Psoas muscle (tissue), 8 donors: ENCODE measurements around the gene ZBTB7C. TPM values are rescaled to one million over a fixed set of nuclear protein-coding genes. Genes with fewer than 3 reads are reported as not detected.

Experiments used
- ATAC-seq, 4 donors: fragments of 200-7000 bp; cut with Tn5 transposase; one replicate each; pipeline ENCODE4 v1.9.1; 2020; ENCODE audit warnings: moderate library complexity in 3 of 4, mild to moderate bottlenecking in 2 of 4
- DNase-seq, 2 donors: peaks; one replicate each; pipeline ENCODE4 v3.0.0-alpha.2; 2020
- H3K27ac ChIP-seq: fragments of 200-600 bp; one replicate; pipeline ENCODE4 v1.8.0; 2022
- H3K27me3 ChIP-seq, 3 donors: fragments of 200-600 bp in 1 of 3; one replicate each; pipeline versions ENCODE4 v1.6.1 to v1.8.0; 2013 to 2022; ENCODE audit warnings: low read length in 2 of 3, mild to moderate bottlenecking in 2 of 3, moderate library complexity in 1 of 3; ENCODE audit not compliant: insufficient read depth in 3 of 3
- H3K36me3 ChIP-seq, 2 donors: fragments of 200-600 bp in 1 of 2; one replicate each; pipeline versions ENCODE4 v1.6.1 to v1.8.0; 2013 to 2022; ENCODE audit warnings: low read depth in 1 of 2, mild to moderate bottlenecking in 1 of 2, moderate library complexity in 1 of 2; ENCODE audit not compliant: insufficient read depth in 1 of 2
- H3K4me1 ChIP-seq: fragments of 200-600 bp; one replicate; pipeline ENCODE4 v1.8.0; 2022
- H3K4me3 ChIP-seq: fragments of 200-600 bp; one replicate; pipeline ENCODE4 v1.8.0; 2022; ENCODE audit warnings: mild to moderate bottlenecking
- H3K9me3 ChIP-seq: fragments of 200-600 bp; one replicate; pipeline ENCODE4 v1.8.0; 2022
- CTCF ChIP-seq: fragments of 200-600 bp; IDR thresholded peaks from one replicate; pipeline ENCODE4 v1.8.0; 2022; ENCODE audit warnings: antibody characterized with exemption
- WGBS, 3 donors: extraction: QIAGEN DNeasy Blood & Tissue Kit; methylation state at CpG; one replicate each; pipeline versions ENCODE4 v1.1.6 to v1.1.7; 2013; 5-methylcytosine and 5-hydroxymethylcytosine counted together
- intact Hi-C, 2 donors: fragments of 100-400 bp; cut with DNase I; formaldehyde crosslinking; loops; one replicate each; pipeline versions ENCODE4 v1.11.0 to v1.14.2; 2022
- polyA plus RNA-seq, 3 donors: library from polyadenylated mRNA; stranded (reverse); fragments of 200-250 nt; gene quantifications; one replicate each; pipeline ENCODE4 v1.2.3, GENCODE V29; 2013
- total RNA-seq, 4 donors: library from RNA; stranded (reverse); fragmentation: NEBNext Ultra II Directional in 2 of 4; extraction: Animal tissue kit (Norgen Biotek cat#: 25700) in 2 of 4; gene quantifications; one replicate each; pipeline versions ENCODE4 v1.2.1 to v1.2.4, GENCODE V29; 2021 to 2023
- donor health status: healthy with polysubstance abuse.
- donor health status: DM: no; HTN: no; CAD: no; lungs with moderate emphysema.
- donor health status: Bipolar disorder and iron deficiency.
- donor health status: healthy.
- donor health status: DM: yes; HTN: yes; CAD: no.
- donor health status: DM: no; HTN: no; CAD: no.
- donor health status: DM: no; HTN: no; CAD: no.
- donor health status: DM: yes; HTN: yes; CAD: no.

Gene ZBTB7C
- total and polyA plus RNA-seq, 7 donors, result 0.34 to 2.9 (median 0.78) TPM

GRCh38 chr18:48390641-48391040 lies 18.5 kb downstream of the ZBTB7C start:
- peaks cover 0 to 10% (median 0%) of the 10 kb centered on the region in 3 donors for H3K27me3 ChIP-seq
- no peak for TF ChIP-seq CTCF
- H3K9me3 ChIP-seq, result no peaks in the 10 kb centered on the region
- no peak overlapping the region for H3K27ac ChIP-seq
- intact Hi-C loops, result no loop called here
- ATAC-seq (no peak), DNase-seq (no peak)
- no peak overlapping the region for H3K4me3 ChIP-seq
- WGBS, 3 donors, result 84 to 94% (median 86%) methylated on average over 5 of the region's 5 CpGs
- H3K36me3 ChIP-seq, result no peaks in the 10 kb centered on the region
- no peaks in the 10 kb centered on the region for H3K4me1 ChIP-seq

DNA sequence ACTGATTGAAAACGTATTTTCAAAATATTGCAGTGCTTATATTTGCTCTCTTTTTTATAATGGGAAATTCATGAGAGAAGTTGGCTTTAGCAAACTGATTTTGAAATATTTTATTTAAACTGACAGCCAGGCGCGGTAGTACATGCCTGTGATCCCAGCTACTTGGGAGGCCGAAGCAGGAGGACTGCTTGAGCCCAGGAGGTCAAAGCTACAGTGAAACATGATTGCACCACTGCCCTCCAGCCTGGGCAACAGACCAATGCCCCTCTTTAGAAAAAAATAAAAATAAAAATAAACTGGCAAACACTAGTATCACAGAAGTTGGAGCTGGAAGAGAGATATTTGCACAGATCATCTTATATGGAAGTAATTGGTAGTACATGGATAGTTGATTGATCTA lies 20.7 kb downstream of the ZBTB7C start:
- ATAC-seq (no peak), DNase-seq (no peak)
- no peaks in the 10 kb centered on the region for H3K36me3 ChIP-seq
- no peaks in the 10 kb centered on the region for H3K9me3 ChIP-seq
- 93 to 95% (median 94%) methylated on average over 4 of the region's 4 CpGs for WGBS, 3 donors
- no peaks in the 10 kb centered on the region for H3K27me3 ChIP-seq
- intact Hi-C loops, result no loop called here
- H3K4me3 ChIP-seq, result no peak overlapping the region
- H3K27ac ChIP-seq, result no peak overlapping the region
- H3K4me1 ChIP-seq, result no peaks in the 10 kb centered on the region
- TF ChIP-seq CTCF, result no peak

GRCh38 chr18:48387300-48387699 lies 21.9 kb downstream of the ZBTB7C start:
- DNase-seq (no peak), ATAC-seq (no peak)
- H3K4me1 ChIP-seq, result no peaks in the 10 kb centered on the region
- intact Hi-C loops, result no loop called here
- H3K4me3 ChIP-seq, result no peak overlapping the region
- no peaks in the 10 kb centered on the region for H3K27me3 ChIP-seq
- H3K27ac ChIP-seq, result no peak overlapping the region
- TF ChIP-seq CTCF, result no peak
- WGBS, 3 donors, result 12 to 32% (median 15%) methylated on average over 1 of the region's 1 CpG
- no peaks in the 10 kb centered on the region for H3K9me3 ChIP-seq
- no peaks in the 10 kb centered on the region for H3K36me3 ChIP-seq

GRCh38 chr18:48385596-48385995 lies 23.6 kb downstream of the ZBTB7C start:
- no peak for TF ChIP-seq CTCF
- 58 to 66% (median 59%) methylated on average over 12 of the region's 12 CpGs for WGBS, 3 donors
- H3K27me3 ChIP-seq, result no peaks in the 10 kb centered on the region
- no peak for DNase-seq
- no peak for ATAC-seq
- H3K36me3 ChIP-seq, result no peaks in the 10 kb centered on the region
- intact Hi-C loops, result no loop called here
- no peak overlapping the region for H3K27ac ChIP-seq
- no peaks in the 10 kb centered on the region for H3K9me3 ChIP-seq
- no peaks in the 10 kb centered on the region for H3K4me1 ChIP-seq
- no peak overlapping the region for H3K4me3 ChIP-seq

DNA sequence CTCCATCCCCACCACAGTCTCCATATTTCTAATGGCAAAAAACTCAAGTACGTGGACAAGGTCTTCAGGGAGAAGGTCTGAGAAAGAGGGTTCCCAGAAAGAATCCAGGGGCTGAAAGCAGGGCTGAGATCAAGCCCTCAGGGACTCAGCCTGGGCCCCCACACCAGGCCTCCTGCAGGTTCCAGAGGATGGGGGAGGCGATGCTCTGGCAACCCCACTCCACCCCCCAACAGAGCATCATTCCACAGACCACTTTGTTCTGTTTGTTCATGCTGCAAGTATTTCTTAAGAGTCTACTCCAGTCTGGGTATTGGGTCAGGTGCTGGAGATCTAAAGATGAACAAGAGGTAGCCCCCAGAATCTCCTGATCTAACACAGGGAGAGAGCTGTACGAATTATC lies 32.2 kb downstream of the ZBTB7C start:
- no peak for DNase-seq
- intact Hi-C loops, result loop anchor here in 1 of 2 donors (5.0 kb wide), 1 partner anchor 210 kb away; no protein-coding TSS in a partner anchor
- 50 to 96% (median 82%) methylated on average over 3 of the region's 3 CpGs for WGBS, 3 donors

More for the DNA sequence above, 32.2 kb downstream of the ZBTB7C start:
- no peak overlapping the region for H3K4me3 ChIP-seq
- no peaks in the 10 kb centered on the region for H3K36me3 ChIP-seq
- H3K9me3 ChIP-seq, result no peaks in the 10 kb centered on the region
- ATAC-seq, result no peak
- no peak for TF ChIP-seq CTCF
- H3K4me1 ChIP-seq, result no peaks in the 10 kb centered on the region
- H3K27me3 ChIP-seq, result peaks cover 0 to 3% (median 0%) of the 10 kb centered on the region in 3 donors
- no peak overlapping the region for H3K27ac ChIP-seq
